Adrenal gland (tissue), 12 donors: ENCODE measurements around the gene MAGIX. TPM values are rescaled to one million over a fixed set of nuclear protein-coding genes. Genes with fewer than 3 reads are reported as not detected.

Experiments
- DNase-seq, 7 donors: peaks; one replicate each; pipeline ENCODE4 v3.0.0-alpha.2; 2019 to 2020
- H3K27ac ChIP-seq, 5 donors: fragments of 200-600 bp; sonication (generic) in 4 of 5; 1 replicate in 3 of 5; 2 replicates in 2 of 5; pipeline versions ENCODE4 v1.5.1 to v1.8.0; 2016 to 2020; ENCODE audit warnings: mild to moderate bottlenecking in 1 of 5
- H3K27me3 ChIP-seq: fragments of 200-600 bp; 2 replicates; pipeline ENCODE4 v1.8.0; 2021
- H3K36me3 ChIP-seq, 2 donors: fragments of 200-600 bp; replicated peaks in 1 of 2; 1 replicate in 1 of 2; 2 replicates in 1 of 2; pipeline versions ENCODE4 v1.5.1 to v1.8.0; 2018 to 2022
- H3K4me1 ChIP-seq, 2 donors: fragments of 200-600 bp; replicated peaks in 1 of 2; 1 replicate in 1 of 2; 2 replicates in 1 of 2; pipeline versions ENCODE4 v1.5.1 to v1.8.0; 2018 to 2021
- H3K4me3 ChIP-seq, 4 donors: fragments of 200-600 bp; sonication (generic) in 3 of 4; one replicate each; pipeline ENCODE4 v1.5.1; 2016 to 2018
- H3K9me3 ChIP-seq, 3 donors: fragments of 200-600 bp; sonication (generic) in 1 of 3; replicated peaks in 1 of 3; 1 replicate in 2 of 3; 2 replicates in 1 of 3; pipeline versions ENCODE4 v1.5.1 to v1.8.0; 2016 to 2021
- POLR2A ChIP-seq, 2 donors: fragments of 450-650 bp; IDR thresholded peaks; one replicate each; pipeline ENCODE4 v1.6.1; 2017; ENCODE audit warnings: antibody characterized with exemption in 2 of 2, mild to moderate bottlenecking in 2 of 2, moderate library complexity in 1 of 2
- WGBS, 4 donors: extraction: QIAGEN DNeasy Blood & Tissue Kit in 2 of 4; methylation state at CpG; one replicate each; pipeline versions ENCODE4 v1.1.5 to v1.1.7; 2013 to 2017; 5-methylcytosine and 5-hydroxymethylcytosine counted together
- intact Hi-C, 2 donors: fragments of 100-400 bp; cut with DNase I; formaldehyde crosslinking; loops; one replicate each; pipeline versions ENCODE4 v1.14.1 to v1.15.0; 2022 to 2023
- polyA plus RNA-seq, 3 donors: library from polyadenylated mRNA; stranded (reverse); fragments of 200-250 nt in 2 of 3; fragments of 350-450 nt in 1 of 3; fragmentation: Illumina TruSeq in 1 of 3; extraction: RNeasy Lipid Tissue Mini Kit (QIAGEN cat#74804) in 1 of 3; gene quantifications; one replicate each; pipeline ENCODE4 v1.2.3, GENCODE V29; 2013 to 2014
- total RNA-seq, 9 donors: library from RNA; depleted of rRNA in 4 of 9; stranded (reverse); fragments of >200 nt in 4 of 9; fragments of 120-200 nt in 1 of 9; fragmentation: NEBNext Ultra II Directional in 1 of 9; extraction: Animal tissue kit (Norgen Biotek cat#: 25700) in 1 of 9; gene quantifications; one replicate each; pipeline versions ENCODE4 v1.1.0 to v1.2.4, GENCODE V29; 2013 to 2023
- TF ChIP-seq, protein P1 (sequence below), 6 experiments: fragments of 450-650 bp in 4 of 6; fragments of 200-600 bp in 2 of 6; sonication (generic) in 1 of 6; IDR thresholded peaks; 1 replicate in 5 of 6; 2 replicates in 1 of 6; pipeline versions ENCODE4 v1.5.1 to v1.8.0; 2016 to 2021; ENCODE audit warnings: antibody characterized with exemption in 6 of 6, mild to moderate bottlenecking in 2 of 6, moderate library complexity in 1 of 6
- donor health status: healthy with polysubstance abuse.
- donor health status: Bipolar disorder and iron deficiency.
- donor health status: DM: yes; HTN: yes; CAD: no.
- donor health status: DM: no; HTN: no; CAD: no.
- donor health status: DM: no; HTN: no; CAD: no.
- donor health status: DM: yes; HTN: yes; CAD: no.

Gene MAGIX
- total and polyA plus RNA-seq, 12 donors: 0.59 to 16.2 (median 3.2) TPM

DNA sequence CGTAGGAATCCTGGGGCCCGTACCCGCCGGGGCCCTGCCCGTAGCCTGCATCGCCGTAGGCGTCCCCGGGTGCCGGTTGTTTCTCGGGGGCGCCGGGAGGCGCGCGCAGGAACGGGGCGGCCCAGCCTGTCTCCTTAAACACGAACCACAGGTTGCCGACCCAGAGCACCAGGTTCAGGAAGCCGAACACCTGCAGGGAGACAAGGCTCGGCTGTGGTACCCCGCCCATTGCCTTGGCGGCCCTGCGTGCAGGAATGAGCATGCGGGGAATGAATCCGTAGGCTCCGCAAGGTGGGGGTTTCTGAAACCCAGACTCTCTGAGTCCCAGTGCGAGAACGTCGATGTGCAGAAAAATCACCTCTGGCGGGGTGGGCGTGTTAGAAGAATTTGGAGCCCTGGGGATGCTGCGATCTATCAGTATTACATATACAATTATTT lies 29.0 kb downstream of the MAGIX start:
- intact Hi-C loops: loop anchor here in 1 of 2 donors (5.0 kb wide), 1 partner anchor 34 kb away; no protein-coding TSS in a partner anchor
- Histone ChIP-seq H3K9me3 (no peaks in the 10 kb centered on the region), H3K36me3 (no peaks in the 10 kb centered on the region), H3K27ac (peak overlapping the region; percentile 75 to 91 (median 83)), H3K4me3 (peak overlapping the region; percentile 32 to 71 (median 60)), H3K4me1 (no peaks in the 10 kb centered on the region), H3K27me3 (no peaks in the 10 kb centered on the region)
- TF ChIP-seq POLR2A (IDR thresholded peaks at IDR 0.05): no peak
- TF ChIP-seq, protein P1, sequence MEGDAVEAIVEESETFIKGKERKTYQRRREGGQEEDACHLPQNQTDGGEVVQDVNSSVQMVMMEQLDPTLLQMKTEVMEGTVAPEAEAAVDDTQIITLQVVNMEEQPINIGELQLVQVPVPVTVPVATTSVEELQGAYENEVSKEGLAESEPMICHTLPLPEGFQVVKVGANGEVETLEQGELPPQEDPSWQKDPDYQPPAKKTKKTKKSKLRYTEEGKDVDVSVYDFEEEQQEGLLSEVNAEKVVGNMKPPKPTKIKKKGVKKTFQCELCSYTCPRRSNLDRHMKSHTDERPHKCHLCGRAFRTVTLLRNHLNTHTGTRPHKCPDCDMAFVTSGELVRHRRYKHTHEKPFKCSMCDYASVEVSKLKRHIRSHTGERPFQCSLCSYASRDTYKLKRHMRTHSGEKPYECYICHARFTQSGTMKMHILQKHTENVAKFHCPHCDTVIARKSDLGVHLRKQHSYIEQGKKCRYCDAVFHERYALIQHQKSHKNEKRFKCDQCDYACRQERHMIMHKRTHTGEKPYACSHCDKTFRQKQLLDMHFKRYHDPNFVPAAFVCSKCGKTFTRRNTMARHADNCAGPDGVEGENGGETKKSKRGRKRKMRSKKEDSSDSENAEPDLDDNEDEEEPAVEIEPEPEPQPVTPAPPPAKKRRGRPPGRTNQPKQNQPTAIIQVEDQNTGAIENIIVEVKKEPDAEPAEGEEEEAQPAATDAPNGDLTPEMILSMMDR (IDR thresholded peaks at IDR 0.05): no peak
- no peak for DNase-seq
- 1 to 73% (median 20%) methylated on average over 9 to 34 of the region's 34 CpGs for WGBS, 4 donors

- Histone ChIP-seq H3K4me1 (no peaks in the 10 kb centered on the region), H3K36me3 (no peaks in the 10 kb centered on the region), H3K27me3 (no peaks in the 10 kb centered on the region), H3K27ac (no peak overlapping the region), H3K9me3 (no peaks in the 10 kb centered on the region), H3K4me3 (no peak overlapping the region)
- intact Hi-C loops: loop anchor here in 1 of 2 donors (5.0 kb wide), 1 partner anchor 36 kb away; no protein-coding TSS in a partner anchor
- DNase-seq: peak in 1 of 7 donors; percentile 42
- TF ChIP-seq POLR2A (IDR thresholded peaks at IDR 0.05): no peak
- TF ChIP-seq, protein P1 (IDR thresholded peaks at IDR 0.05): peak; percentile 29 to 54 (median 38)
- WGBS, 4 donors: 44 to 62% (median 50%) methylated on average over 10 of the region's 10 CpGs
These were observed 30.3 kb downstream of the MAGIX start for GRCh38 chrX:49192722-49193328.

DNA sequence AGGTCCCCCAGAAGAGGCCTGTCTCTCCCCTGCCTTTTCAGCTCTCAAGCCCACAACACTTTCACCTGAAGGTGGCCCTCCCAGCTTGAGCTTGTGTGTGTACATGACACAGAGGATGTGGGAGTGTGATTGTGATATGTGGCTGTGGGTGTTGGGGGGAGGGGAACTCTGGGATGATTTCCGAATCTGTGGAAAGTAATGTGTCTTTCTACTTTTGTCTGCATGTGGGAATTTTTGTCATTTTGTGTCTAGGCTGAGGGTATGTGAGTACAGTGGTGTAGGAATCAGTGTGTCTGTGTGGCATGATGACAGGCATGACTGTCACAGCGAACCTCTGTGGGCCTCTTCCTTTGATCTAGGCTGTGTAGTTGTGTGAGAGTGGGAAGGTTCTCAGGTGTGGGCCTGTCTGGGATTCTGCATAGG lies 31.0 kb downstream of the MAGIX start:
- intact Hi-C loops: loop anchor here in 1 of 2 donors (5.0 kb wide), 1 partner anchor 36 kb away; no protein-coding TSS in a partner anchor

GRCh38 chrX:49197543-49198087 lies 35.1 kb downstream of the MAGIX start:
- TF ChIP-seq, protein P1 (IDR thresholded peaks at IDR 0.05): no peak
- no peak for TF ChIP-seq POLR2A (IDR thresholded peaks at IDR 0.05)
- 48 to 76% (median 58%) methylated on average over 7 to 13 of the region's 13 CpGs for WGBS, 4 donors
- Histone ChIP-seq H3K9me3 (no peaks in the 10 kb centered on the region), H3K4me1 (no peaks in the 10 kb centered on the region), H3K27ac (no peak overlapping the region), H3K36me3 (no peaks in the 10 kb centered on the region), H3K4me3 (no peak overlapping the region), H3K27me3 (no peaks in the 10 kb centered on the region)
- intact Hi-C loops: loop anchor here in 1 of 2 donors (5.0 kb wide), 1 partner anchor 555 kb away; no protein-coding TSS in a partner anchor
- DNase-seq: no peak

More for the DNA sequence above, 31.0 kb downstream of the MAGIX start:
- H3K9me3 ChIP-seq: no peaks in the 10 kb centered on the region
- no peaks in the 10 kb centered on the region for H3K4me1 ChIP-seq
- TF ChIP-seq, protein P1 (IDR thresholded peaks at IDR 0.05): no peak
- TF ChIP-seq POLR2A (IDR thresholded peaks at IDR 0.05): no peak
- H3K36me3 ChIP-seq: no peaks in the 10 kb centered on the region
- 68 to 79% (median 75%) methylated on average over 2 of the region's 2 CpGs; no CpG with 5 or more reads in 1 of the 4 donors for WGBS, 4 donors
- no peak overlapping the region for H3K4me3 ChIP-seq
- no peaks in the 10 kb centered on the region for H3K27me3 ChIP-seq
- no peak overlapping the region for H3K27ac ChIP-seq
- no peak for DNase-seq
